Measurements from ENCODE around the gene CMTM8.

Gene CMTM8

DNA sequence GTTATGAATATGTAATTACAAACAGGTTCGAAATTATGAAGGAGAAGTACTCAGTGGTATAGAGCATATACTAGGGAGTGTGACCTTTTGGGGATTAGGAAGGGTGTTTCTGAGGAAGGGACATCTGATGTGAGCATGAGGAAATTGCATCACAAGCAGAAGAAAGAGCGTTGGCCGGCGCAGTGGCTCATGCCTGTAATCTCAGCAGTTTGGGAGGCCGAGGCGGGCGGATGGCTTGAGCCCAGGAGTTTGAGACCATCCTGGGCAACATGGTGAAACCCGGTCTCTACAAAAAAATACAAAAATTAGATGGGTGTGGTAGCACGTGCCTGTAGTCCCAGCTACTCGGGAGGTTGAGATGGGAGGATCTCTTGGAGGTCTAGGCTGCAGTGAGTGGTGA, 160.1 kb downstream of the CMTM8 start:
- Histone ChIP-seq H4K20me1 (peaks cover 16 to 76% (median 54%) of the 10 kb centered on the region in 11 experiments; a peak in 19 of 22 replicates), H3K4me1 (peaks cover 94 to 100% (median 99%) of the 10 kb centered on the region in 10 experiments), H3K4me3 (peak overlapping the region in 3 of 10 experiments; percentile 2 to 20 (median 5); a peak in 1 of 20 replicates), H3K4me2 (peak overlapping the region; percentile 88 to 99 (median 96)), H3K9me3 (replicated peaks in 1 of 11) (no peaks in the 10 kb centered on the region), H3K9ac (peak overlapping the region in 9 of 11 experiments; percentile 10 to 60 (median 36); a peak in 13 of 22 replicates), H3K27me3 (no peaks in the 10 kb centered on the region), H3K27ac (peak overlapping the region; percentile 37 to 98 (median 61); a peak in 21 of 22 replicates), H3K36me3 (peaks cover 0 to 9% (median 0%) of the 10 kb centered on the region in 11 experiments; a peak in 3 of 22 replicates)
- peak in 1 of 11 experiments; percentile 38; a peak in 1 of 22 replicates for TF ChIP-seq Cebpa-rat (IDR thresholded peaks at IDR 0.05)

- H3K4me2 ChIP-seq: peak overlapping the region; percentile 88 to 99 (median 96)
- H3K27ac ChIP-seq: peak overlapping the region; percentile 37 to 98 (median 96); a peak in 21 of 22 replicates
- no peaks in the 10 kb centered on the region for H3K9me3 ChIP-seq (replicated peaks in 1 of 11)
- peak overlapping the region in 10 of 11 experiments; percentile 10 to 94 (median 43); a peak in 16 of 22 replicates for H3K9ac ChIP-seq
- no peak for TF ChIP-seq Cebpa-rat (IDR thresholded peaks at IDR 0.05)
- peaks cover 94 to 100% (median 99%) of the 10 kb centered on the region in 10 experiments for H3K4me1 ChIP-seq
- peaks cover 0 to 9% (median 2%) of the 10 kb centered on the region in 11 experiments; a peak in 6 of 22 replicates for H3K36me3 ChIP-seq
- H3K4me3 ChIP-seq: 0 out of 20 replicates have a peak overlapping the region, but pooled peaks of 3 of the 10 experiments have one; percentile 2 to 20 (median 5)
- H4K20me1 ChIP-seq: peaks cover 17 to 71% (median 53%) of the 10 kb centered on the region in 11 experiments; a peak in 19 of 22 replicates
- no peaks in the 10 kb centered on the region for H3K27me3 ChIP-seq
These were observed 160.6 kb downstream of the CMTM8 start for GRCh38 chr3:32399030-32399620.

- peak overlapping the region; percentile 45 to 71 (median 59) for H3K4me3 ChIP-seq
- TF ChIP-seq Cebpa-rat (IDR thresholded peaks at IDR 0.05): no peak
- no peaks in the 10 kb centered on the region for H3K27me3 ChIP-seq
- H3K36me3 ChIP-seq: peaks cover 6 to 26% (median 19%) of the 10 kb centered on the region in 11 experiments; a peak in 20 of 22 replicates
- H4K20me1 ChIP-seq: peaks cover 20 to 78% (median 52%) of the 10 kb centered on the region in 11 experiments; a peak in 18 of 22 replicates
- H3K9ac ChIP-seq: peak overlapping the region; percentile 81 to 94 (median 89)
- H3K9me3 ChIP-seq (replicated peaks in 1 of 11): peaks cover 0 to 7% (median 0%) of the 10 kb centered on the region in 11 experiments; a peak in 1 of 22 replicates
- peak overlapping the region; percentile 88 to 99 (median 96) for H3K4me2 ChIP-seq
- H3K27ac ChIP-seq: peak overlapping the region; percentile 87 to 98 (median 96)
- H3K4me1 ChIP-seq: peaks cover 80 to 99% (median 89%) of the 10 kb centered on the region in 10 experiments
These were observed 162.6 kb downstream of the CMTM8 start for GRCh38 chr3:32401126-32401525.

DNA sequence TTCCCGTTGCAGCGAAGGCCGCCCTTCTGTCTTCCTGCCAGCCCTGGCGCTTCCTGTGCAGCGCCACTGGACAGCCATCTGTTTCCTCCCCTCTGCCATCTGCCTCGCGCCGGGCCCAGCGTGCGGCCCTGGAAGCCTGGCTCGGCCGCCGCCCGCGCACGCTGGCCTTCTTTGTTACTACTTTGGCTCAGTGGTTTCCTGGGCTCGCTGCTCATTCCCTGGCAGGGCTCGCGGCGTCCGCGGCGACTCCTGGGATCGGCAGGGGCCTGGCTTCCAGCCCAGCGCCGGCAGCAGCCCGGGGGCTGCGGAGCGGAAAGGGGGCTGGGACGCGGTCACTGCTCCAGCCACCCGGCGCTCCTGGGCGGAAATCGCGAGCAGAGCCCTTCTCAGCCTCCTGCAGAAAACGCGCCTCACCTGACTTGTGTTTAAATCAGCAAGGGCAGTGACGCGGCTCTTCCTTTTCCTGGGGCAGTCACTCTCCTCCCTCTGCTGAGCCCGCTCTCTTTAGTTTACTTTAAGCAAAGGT, 163.1 kb downstream of the CMTM8 start:
- no peak for TF ChIP-seq Cebpa-rat (IDR thresholded peaks at IDR 0.05)
- peak overlapping the region; percentile 88 to 99 (median 96) for H3K4me2 ChIP-seq

GRCh38 chr3:32403663-32404062, 165.2 kb downstream of the CMTM8 start:
- Histone ChIP-seq H3K27me3 (no peaks in the 10 kb centered on the region), H3K9ac (peak overlapping the region in 3 of 11 experiments; percentile 83 to 90 (median 86); a peak in 4 of 22 replicates), H3K4me1 (peaks cover 78 to 99% (median 88%) of the 10 kb centered on the region in 10 experiments), H3K4me2 (peak overlapping the region; percentile 88 to 99 (median 96)), H3K36me3 (peaks cover 0 to 40% (median 30%) of the 10 kb centered on the region in 11 experiments; a peak in 20 of 22 replicates), H3K4me3 (0 out of 20 replicates have a peak overlapping the region, but pooled peaks of 1 of the 10 experiments have one; percentile 1), H3K9me3 (replicated peaks in 1 of 11) (peaks cover 0 to 7% (median 0%) of the 10 kb centered on the region in 11 experiments; a peak in 1 of 22 replicates), H4K20me1 (peaks cover 8 to 66% (median 45%) of the 10 kb centered on the region in 11 experiments; a peak in 17 of 22 replicates), H3K27ac (peak overlapping the region in 8 of 11 experiments; percentile 87 to 98 (median 95); a peak in 11 of 22 replicates)
- TF ChIP-seq Cebpa-rat (IDR thresholded peaks at IDR 0.05): no peak

More for the DNA sequence above, 163.1 kb downstream of the CMTM8 start:
- peak overlapping the region; percentile 81 to 94 (median 89) for H3K9ac ChIP-seq
- peaks cover 80 to 99% (median 88%) of the 10 kb centered on the region in 10 experiments for H3K4me1 ChIP-seq
- peak overlapping the region; percentile 45 to 71 (median 59) for H3K4me3 ChIP-seq
- H4K20me1 ChIP-seq: peaks cover 17 to 75% (median 52%) of the 10 kb centered on the region in 11 experiments; a peak in 18 of 22 replicates
- H3K27ac ChIP-seq: peak overlapping the region; percentile 87 to 98 (median 96)
- H3K27me3 ChIP-seq: no peaks in the 10 kb centered on the region
- H3K36me3 ChIP-seq: peaks cover 2 to 27% (median 21%) of the 10 kb centered on the region in 11 experiments; a peak in 20 of 22 replicates
- peaks cover 0 to 7% (median 0%) of the 10 kb centered on the region in 11 experiments; a peak in 1 of 22 replicates for H3K9me3 ChIP-seq (replicated peaks in 1 of 11)

DNA sequence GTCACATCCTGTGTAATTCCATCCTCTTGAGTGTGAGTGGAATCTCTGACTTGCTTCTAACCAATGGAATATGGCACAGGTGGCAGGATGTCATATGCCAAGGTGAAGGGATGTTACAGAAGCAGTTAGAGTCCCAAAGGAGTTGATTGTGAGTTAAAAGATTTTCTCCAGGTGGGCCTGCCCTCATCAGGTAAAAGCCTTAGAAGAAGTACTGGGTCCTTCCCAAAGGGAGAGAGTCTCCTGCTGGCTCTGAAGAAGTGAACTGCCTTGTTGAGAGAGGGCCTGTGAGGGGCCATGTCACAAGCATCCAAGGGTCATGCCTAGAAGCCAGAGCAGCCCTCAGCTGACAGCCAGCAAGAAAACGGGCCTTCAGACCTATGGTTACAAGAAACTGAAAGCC, 166.2 kb downstream of the CMTM8 start:
- Histone ChIP-seq H3K4me2 (peak overlapping the region in 5 of 11 experiments; percentile 88 to 99 (median 95); a peak in 7 of 22 replicates), H3K4me1 (peaks cover 77 to 98% (median 86%) of the 10 kb centered on the region in 10 experiments), H3K9ac (no peak overlapping the region), H3K27ac (no peak overlapping the region), H3K36me3 (peaks cover 0 to 46% (median 31%) of the 10 kb centered on the region in 11 experiments; a peak in 20 of 22 replicates), H3K4me3 (no peak overlapping the region), H4K20me1 (peaks cover 0 to 70% (median 37%) of the 10 kb centered on the region in 11 experiments; a peak in 15 of 22 replicates), H3K27me3 (no peaks in the 10 kb centered on the region), H3K9me3 (replicated peaks in 1 of 11) (peaks cover 0 to 7% (median 0%) of the 10 kb centered on the region in 11 experiments; a peak in 1 of 22 replicates)
- TF ChIP-seq Cebpa-rat (IDR thresholded peaks at IDR 0.05): no peak

DNA sequence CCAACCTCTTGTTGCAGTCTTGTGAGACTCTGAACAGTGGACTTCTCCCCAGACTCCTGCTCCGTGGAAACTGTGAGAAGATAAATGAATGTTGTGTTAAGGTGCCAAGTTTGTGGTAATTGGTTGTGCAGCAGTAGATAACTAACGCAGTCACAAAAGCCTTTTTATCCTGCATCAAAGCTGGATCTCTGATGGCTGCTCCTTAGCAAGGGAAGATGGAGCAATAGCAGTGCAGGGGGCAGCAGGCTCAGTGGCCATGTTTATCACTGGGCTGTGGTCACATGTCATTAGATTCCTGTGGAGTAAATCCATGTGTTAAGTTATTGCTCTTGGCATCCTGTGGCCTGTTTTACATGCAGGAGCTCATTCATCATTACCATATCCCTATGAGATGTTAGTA, 166.7 kb downstream of the CMTM8 start:
- peaks cover 77 to 98% (median 86%) of the 10 kb centered on the region in 10 experiments for H3K4me1 ChIP-seq
- no peak overlapping the region for H3K27ac ChIP-seq
- H3K27me3 ChIP-seq: no peaks in the 10 kb centered on the region
- H3K36me3 ChIP-seq: peaks cover 0 to 46% (median 36%) of the 10 kb centered on the region in 11 experiments; a peak in 20 of 22 replicates
- H4K20me1 ChIP-seq: peaks cover 2 to 73% (median 38%) of the 10 kb centered on the region in 11 experiments; a peak in 15 of 22 replicates
- H3K9me3 ChIP-seq (replicated peaks in 1 of 11): peaks cover 0 to 7% (median 0%) of the 10 kb centered on the region in 11 experiments; a peak in 1 of 22 replicates
- H3K4me2 ChIP-seq: peak overlapping the region in 3 of 11 experiments; percentile 66 to 96 (median 88); a peak in 5 of 22 replicates
- no peak for TF ChIP-seq Cebpa-rat (IDR thresholded peaks at IDR 0.05)
- H3K4me3 ChIP-seq: no peak overlapping the region
- H3K9ac ChIP-seq: no peak overlapping the region

DNA sequence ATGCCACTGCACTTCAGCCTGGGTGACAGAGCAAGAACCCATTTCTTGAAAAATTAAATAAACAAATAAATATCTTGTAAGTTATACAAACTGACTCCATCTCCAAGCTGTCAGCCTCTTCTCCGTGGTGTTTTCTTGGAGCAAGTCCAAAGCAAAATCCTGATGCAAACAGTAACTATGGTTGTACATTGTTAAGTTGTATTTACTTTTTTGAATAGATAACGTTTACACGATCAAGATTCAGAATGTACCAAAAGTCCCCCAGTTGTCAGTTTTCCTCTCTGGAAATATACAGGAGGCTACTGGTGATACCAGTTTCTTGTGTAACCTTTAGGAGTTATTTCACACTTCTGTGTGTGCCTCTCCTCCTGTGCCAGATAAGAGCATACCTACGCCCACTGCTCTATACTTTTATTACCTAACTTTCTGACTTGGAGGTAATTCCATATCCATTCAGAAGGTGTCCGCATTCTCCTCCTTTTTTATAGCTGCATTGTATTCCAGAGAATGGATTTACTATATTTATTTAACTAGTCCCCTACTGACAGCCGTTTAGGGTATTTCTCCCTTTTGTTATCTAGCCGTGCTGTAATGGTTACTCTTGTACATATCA, 167.3 kb downstream of the CMTM8 start:
- H3K27me3 ChIP-seq: no peaks in the 10 kb centered on the region
- peaks cover 0 to 48% (median 37%) of the 10 kb centered on the region in 11 experiments; a peak in 20 of 22 replicates for H3K36me3 ChIP-seq
- peak overlapping the region in 3 of 11 experiments; percentile 19 to 61 (median 24); a peak in 4 of 22 replicates for H3K27ac ChIP-seq
- no peak for TF ChIP-seq Cebpa-rat (IDR thresholded peaks at IDR 0.05)
- H3K4me1 ChIP-seq: peaks cover 77 to 98% (median 84%) of the 10 kb centered on the region in 10 experiments
- peak overlapping the region in 4 of 11 experiments; percentile 61 to 96 (median 77); a peak in 9 of 22 replicates for H3K4me2 ChIP-seq
- H3K4me3 ChIP-seq: no peak overlapping the region
- H4K20me1 ChIP-seq: peaks cover 9 to 75% (median 38%) of the 10 kb centered on the region in 11 experiments; a peak in 15 of 22 replicates
- H3K9me3 ChIP-seq (replicated peaks in 1 of 11): peaks cover 0 to 7% (median 0%) of the 10 kb centered on the region in 11 experiments; a peak in 1 of 22 replicates
- peak overlapping the region in 1 of 11 experiments; percentile 42; a peak in 1 of 22 replicates for H3K9ac ChIP-seq
